Inflammatory macrophage treated with lipopolysaccharide for 1 hour (primary cell): ENCODE measurements around the gene HIP1R.
A peak's percentile ranks its signal among the peaks of the same experiment; 100 is the strongest.
"Not testable (repeated sequence)": the region's sequence is repeated elsewhere in the genome, so short reads cannot be mapped to it uniquely, and the experiment has no call there.

Experiments
- DNase-seq, 2 donors: peaks; one replicate each; pipeline ENCODE4 v3.0.0-alpha.2; 2020 to 2022

HIP1R gene

DNA sequence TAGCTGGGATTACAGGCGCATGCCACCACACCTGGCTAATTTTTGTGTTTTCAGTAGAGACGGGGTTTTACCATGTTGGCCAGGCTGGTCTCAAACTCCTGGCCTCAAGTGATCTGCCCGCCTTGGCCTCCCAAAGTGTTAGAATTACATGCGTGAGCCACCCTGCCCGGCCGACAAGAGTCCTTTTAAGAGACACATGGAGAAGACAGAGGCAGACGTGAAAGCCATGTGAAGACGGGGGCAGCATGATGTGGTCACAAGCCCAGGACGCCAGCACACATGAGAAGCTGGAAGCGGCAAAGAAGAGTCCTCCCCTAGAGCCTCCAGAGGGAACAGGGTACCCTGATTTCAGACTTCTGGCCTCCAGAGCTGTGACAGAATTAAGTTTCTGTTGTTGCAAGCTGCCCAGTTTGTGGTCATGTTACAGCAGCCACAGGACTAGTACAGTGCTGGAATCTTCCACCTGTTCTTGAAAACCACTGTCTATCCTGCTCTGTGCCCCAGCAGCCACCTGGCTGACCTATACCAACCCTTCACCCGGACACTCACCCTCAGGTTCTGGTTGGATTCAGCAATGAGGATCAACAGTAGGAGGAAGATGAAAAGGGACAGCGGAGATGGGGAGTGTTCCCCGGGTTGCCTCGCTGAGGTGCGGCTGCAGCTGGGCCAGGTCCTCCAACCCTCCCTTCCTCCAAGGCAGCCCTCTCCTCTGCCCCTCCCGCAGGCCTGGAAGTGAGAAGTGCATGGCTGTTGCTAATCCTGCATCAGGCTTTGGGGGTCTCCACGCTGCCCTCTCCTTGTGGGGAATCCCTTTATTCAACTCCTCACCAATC lies 43.7 kb downstream of the HIP1R start:
- DNase-seq: no peak

DNA sequence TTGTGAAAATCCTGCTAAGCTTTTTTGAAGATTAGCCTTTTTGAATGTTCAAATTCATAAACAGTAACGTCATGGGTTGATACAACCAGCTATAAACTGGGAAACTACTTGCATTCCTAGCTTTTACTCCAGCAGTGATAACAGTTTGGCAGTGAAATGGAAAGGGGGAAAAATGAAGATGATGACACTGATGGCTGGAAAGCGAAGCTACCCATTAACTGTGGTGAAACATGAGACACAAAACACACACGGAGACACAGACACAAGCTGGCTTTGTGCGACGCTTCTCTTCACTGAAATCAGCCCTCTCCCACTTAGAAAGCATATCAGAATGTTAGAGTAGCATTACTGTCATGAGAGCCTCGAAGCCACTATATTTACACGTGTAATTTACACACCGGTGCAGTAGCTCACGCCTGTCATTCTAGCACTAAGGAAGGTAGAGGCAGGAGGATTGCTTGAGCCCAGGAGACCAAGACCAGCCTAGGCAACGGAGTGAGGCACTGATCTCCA lies 45.0 kb downstream of the HIP1R start:
- DNase-seq: no peak

DNA sequence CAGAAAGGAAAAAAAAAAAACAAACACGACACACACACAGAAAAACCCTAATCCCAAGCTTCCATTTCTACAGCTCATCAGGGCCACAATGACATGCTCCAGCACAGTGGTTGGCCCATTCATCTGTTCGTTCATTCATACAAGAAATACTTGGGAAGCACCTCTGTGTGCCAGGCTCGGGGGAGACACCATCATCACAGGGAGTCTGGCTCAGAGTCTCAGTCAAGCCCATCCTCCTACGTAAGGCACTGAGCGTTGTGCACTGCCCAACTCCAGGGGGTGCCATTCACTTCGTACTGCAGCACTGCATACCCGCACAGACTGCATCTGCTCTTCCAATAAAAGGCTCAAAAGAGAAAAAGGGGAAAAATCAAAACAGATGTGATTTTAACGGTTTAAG lies 45.4 kb downstream of the HIP1R start:
- DNase-seq: peak in 1 of 2 donors; percentile 40

DNA sequence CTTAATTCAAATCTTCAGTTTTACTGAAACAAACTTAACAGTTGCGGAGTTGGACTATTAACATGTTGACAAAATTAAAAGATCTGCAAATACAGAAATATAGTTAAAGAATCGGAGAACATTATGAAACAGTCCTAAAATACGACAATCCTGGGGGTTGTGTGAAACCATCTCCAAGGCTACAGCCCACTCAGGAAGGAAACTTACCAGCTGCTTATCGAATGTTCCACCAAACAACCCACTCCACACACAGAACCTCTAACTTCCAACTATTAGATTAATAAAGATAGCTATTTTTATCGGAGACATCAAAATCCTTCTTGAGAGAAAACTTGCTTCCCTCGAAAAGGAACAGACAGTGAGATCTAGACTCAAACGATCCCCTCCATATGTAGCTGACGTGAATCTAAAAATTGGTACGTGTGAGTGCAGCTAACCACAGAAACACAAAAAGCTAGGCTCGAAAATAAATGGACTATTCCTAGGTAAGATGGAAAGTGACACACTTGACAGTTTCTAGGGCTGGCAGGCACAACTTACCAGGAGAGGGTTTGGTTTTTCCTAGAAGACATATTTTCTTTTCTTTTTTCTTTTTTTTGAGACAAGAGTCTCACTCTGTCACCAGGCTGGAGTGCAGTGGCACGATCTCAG lies 47.8 kb downstream of the HIP1R start:
- no peak for DNase-seq

DNA sequence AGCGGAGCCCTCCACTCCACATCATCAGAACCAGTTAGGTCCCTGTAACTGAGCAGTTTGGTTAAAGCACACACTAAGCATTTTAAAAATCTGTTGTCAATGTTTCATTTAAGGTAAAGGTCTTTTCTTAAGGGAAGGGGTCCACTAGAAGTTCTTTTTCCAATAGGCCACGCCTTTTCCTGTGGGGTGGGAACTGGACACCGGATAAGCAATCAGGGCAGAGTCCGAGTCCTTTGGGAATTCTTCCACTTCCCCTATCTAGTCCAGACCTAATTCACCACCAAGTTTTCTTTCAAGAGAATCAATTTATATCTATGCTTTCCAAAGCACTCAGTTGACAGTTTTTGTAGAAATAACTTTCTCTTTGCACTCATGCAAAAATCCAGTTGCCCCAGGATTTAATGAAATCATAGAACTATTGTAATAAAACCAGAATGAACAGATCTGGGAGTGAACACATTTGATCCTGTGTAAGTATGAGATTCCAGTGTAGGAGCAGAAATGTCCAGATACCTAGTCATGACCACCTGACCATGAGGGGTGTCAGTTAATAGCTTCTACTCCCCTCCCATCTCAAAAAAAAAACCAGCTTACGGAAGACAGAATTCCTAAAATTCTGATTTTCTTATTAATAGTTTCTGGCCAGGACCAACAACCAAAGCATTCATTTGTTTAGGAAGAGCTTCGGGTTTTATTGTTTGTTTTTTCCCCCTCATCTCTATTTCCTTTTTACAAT lies 49.0 kb downstream of the HIP1R start:
- DNase-seq: no peak

DNA sequence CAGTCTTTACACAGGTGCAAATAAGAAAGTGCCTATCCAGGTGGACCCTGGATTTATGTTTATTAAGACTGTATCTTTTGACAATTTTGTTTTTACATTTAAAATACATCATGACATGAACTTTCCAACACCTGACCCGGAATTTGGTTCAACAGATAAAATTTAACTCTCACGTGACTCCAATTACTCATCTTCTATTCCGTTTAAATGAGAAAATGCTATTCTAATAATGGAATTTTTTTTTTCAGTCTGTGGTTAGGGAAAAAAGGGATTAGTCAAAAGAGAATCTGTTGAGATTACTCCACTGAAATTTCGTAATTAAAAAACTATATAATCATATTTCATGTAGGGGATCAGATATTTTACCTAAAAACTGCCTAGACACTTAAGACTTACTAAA lies 49.6 kb downstream of the HIP1R start:
- peak; percentile 60 to 62 for DNase-seq

DNA sequence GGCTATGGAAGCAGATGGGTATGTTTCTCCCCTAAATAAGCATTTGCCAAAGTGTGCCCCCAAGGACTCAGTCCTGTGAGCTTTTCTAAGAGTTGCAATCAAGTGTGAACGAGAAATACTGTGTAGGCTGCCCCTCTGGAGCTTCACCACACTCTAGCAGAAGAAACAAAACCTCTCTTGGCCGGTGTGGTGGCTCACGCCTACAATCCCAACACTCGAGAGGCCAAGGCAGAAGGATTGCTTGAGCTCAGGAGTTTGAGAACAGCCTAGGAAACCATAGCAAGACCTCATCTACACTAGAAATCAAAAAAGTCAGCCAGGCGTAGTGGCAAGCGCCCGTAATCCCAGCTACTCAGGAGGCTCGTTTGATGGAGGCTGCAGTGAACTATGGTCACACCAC lies 50.9 kb downstream of the HIP1R start:
- DNase-seq: no peak

DNA sequence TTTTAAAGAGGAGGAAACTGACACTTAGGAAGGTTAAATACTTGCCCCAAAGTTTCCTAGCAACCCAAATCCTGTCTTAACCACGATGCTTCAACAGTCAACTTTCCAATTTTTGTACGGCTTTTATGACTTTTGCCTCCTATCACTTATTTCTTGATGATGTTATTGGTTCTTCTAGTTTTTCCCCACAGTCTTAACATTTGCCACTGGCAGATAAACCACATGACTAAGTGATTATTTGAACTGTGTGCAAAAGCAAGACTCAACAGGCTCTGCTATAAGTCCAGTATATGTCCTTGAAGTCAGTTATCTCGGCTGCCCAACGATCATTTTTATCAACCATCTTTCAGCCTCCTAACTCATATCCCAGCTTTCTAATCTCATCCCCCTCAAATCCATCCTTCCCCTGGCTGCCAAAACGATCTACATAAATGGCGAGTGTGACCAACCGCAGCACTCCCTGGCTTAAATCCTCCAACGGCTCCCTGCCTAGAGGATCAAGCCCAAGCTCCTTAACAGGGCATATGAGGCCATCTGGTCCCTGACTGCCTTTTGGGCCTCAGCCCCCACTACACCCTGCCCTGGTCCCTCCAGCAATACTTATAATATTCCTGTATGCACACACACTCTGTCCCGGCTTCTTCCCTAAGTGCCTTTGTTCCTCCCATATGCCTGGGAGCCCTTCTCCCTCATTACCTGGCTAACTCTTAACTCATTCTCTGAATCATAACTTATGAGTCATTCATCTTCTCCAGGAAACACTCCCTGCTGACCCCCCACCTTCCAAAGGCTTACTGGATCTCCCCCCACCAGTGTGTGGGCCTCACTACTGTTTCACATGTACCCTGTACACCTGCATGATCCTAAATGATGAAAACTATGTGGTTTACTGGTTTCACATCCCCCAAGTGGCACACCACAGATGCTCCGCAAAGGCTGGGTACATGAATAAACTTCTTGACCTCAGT lies 51.9 kb downstream of the HIP1R start:
- DNase-seq: no peak

DNA sequence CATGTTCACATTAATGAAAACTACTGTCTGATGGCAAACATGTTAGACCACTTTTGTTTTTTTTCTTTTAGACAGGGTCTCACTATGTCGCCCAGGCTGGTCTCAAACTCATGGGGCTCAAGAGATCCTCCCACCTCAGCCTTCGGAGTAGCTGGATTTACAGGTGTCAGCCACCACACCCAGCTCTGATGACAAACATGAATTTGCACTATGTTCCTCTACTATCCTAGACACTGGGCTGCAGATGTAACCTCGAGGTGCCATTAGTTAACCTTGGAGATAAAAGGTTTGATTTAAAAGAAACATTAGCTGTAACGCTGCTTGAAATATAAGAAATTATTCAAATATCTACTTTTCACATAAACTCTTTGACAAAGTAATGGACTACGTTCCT lies 52.6 kb downstream of the HIP1R start:
- no peak for DNase-seq

DNA sequence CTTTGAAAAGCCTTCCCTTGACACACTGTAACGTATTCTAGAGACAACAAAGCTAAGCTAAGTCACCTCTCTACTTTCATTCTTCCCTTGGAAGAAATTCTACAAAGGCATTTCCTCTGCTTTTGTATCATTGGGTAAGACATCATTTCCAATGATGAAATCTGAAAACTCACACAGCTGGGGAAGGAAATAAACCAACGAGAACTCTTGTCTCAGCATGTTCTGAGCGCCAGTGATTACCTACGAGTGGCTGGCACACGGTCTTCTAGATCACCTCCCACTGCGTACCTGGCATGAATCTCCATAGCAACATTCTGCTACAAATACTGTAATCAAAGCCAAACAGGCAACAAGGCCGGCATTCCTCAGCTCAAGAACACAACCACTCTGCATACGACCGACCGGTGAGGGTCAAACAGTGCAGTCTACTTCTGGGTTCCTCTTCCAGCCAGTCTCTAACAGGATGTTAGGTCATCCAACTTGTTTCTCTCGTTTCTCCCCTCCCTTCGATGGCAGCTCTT lies 53.0 kb downstream of the HIP1R start:
- peak; percentile 76 for DNase-seq

DNA sequence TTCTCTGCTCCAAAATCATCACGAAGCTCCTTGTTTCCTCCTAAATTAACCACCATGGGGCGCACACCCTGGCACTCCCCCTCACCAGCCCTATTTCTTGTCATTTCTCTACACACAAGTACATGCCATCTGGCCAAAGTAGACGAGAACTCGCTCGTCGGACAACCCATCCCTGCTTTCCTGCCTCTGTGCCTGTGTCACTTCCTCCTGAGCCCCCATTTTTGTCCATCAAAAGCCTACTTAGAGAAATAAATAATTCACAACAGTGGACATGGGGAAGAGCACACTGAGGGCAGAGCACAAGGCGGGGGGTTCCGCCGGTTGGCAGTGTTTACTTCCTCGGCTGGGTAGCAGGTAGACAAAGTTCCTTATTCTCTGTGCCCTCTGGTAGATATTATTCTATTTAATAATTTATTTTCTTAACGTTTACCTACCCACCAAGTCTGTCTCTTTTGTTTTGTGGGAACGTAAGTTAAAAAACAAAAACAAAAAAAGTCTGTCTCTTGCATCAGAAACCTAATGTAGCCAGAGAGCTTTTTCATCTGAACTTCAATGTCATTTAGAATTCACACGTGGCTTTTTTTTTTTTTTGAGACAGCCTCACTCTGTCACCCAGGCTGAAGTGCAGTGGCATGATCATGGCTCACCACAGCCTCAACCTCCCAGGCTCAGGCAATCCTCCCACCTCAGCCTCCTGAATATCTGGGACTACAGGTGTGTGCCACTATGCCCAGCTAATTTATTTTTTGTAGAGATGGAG lies 54.7 kb downstream of the HIP1R start:
- no peak for DNase-seq

DNA sequence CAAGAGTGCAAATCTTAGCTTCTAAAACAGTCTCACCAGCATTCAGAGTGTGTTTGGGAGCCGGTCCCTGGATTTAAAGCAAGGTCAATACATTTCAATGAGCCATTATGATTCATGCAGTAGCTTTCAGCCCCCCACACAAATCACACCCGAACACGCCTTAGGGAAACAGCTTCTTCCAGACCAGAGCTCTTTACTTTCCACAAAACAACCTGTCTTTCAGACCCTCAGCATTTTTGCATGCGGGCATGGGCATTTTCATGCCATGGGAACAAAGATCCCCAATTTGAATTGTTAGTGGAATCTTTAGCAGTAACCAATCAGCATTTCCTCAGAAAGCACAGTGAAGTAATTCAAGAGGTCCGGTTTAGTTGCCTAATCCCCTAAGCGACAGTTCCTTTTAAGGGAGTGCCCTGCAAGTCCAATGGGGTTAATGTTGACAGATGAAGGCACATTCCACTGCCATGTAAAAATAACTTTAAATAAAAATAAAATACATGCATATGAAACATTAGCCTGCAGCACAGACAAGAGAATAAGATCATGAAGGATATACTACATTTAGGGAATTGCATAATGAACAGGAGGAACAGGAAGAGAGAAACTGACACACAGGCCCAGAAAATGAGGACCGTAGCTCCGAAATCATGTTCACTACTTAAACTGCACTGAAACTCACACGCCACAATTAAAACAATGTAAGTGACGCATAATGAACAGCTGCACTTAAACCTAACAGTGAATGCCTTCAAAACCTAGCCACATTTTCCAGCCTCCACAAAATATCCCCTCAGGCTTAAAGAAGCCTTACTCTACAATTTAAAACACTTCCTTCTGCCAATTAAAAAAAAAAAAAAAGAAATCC lies 56.6 kb downstream of the HIP1R start:
- DNase-seq: peak; percentile 49 to 76

DNA sequence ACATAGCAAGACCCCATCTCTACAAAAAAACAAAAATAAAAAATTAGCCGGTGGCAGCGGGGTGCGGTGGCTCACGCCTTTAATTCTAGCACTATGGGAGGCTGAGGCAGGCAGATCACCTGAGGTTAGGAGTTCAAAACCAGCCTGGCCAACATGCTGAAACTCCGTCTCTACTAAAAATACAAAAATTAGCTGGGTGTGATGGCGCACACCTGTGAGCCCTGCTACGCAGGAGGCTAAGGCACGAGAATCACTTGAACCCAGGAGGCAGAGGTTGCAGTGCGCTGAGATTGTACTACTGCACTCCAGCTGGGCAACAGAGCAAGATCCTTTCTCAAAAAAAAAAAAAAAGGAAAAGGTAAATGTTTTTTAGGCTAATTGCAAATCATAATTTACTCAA lies 57.5 kb downstream of the HIP1R start:
- not testable (repeated sequence) for DNase-seq

DNA sequence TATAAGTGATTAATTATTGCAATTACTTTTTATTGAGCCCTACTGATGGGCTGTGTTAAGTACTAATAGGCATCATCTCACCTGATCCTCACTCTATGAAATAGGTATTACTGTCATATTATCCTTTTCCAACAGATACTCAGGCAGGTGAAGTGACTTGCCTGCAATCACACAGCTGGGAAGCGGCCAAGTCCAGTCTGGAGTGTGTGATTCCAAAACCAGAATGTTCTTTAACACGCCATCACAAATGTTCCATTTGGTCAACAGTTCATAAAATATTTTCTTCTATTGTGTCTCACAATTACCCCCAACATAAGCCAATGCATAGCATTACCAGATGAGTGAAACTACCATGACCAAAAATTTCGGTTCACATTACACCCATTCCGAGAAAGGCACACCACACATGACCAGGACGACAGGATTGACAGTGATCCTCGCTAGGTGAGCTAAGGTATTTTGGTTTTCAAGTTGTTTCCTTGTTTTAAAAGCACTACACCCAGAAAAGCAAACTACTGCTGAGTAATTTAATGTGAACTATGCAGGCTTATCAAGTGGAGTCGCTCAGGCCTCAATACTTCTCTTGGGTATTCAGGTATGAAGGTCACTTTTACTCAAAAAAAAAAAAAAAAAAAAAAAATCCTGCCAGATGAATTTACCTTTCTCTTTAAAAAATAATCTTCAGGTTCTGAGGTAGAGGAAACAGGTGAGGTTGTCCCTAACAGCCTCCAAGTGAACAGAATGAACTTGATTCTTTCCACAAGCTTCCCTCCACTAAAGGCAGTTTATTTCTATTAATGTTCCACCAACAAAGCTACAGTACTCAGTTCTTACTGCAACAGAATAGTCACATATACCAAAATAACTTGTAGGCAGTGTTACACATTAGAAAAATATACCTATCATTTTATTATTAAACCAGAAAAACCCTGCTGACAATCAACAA lies 58.2 kb downstream of the HIP1R start:
- no peak for DNase-seq

DNA sequence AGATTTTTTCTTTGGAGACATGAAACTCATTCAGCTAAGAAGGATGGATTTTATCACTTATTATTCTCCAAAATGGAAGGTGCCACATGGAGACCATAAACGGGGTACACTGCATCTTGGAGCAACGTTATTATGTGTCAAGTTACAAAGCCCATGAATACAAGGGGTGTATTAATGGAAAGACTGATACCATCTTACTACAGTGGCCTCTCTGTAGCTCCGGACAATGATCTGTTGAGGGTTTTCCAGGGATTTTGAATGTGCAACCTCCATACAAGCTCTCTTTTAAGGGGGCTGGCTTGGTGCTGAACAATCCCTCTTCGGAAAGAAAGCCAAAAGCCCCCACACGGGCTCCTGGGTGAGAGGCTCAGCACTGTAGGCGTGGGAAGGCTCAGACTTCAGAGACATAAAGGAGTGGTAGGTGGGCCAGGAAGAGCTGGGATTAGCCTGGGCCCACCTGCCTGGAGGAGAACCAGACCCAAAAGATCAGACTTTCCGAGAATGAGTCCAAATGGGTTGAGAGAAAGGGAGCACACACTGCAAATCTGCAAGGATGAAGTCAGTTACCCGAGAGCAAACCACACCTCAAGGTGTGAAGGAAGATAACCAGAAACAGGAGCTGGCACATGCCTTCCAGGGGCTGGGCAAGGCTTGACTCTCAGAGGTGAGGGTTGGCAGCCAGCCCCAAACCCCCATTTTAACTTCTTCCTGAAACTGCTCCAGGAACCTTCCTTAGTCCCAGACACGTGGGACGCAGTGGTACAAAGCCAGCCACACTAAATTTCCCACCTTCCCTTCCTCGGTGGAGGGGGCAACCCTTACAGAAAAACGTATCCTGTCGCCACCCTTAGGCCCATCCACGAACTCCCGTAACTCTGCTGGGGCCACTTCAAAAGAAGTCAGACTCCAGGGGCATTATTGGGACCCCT lies 59.2 kb downstream of the HIP1R start:
- no peak for DNase-seq

DNA sequence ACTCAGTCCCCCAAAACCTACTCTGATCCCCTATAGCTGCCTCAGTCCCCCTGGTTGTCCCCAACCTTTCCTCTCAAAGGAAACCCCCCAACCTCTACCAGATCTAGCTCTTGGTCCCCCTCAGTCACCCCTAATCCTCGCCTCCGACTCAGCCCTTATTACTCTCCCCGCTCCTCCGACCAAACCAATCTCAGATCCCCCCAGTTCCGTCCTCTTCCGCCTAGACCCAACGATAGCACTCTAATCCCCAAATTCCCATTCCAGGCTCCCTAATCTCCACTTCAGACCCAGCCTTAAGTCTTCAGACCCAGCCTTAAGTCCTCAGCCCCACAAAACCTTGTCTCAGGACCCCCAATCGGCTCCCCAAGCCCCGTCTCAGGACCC lies 60.1 kb downstream of the HIP1R start:
- DNase-seq: no peak

DNA sequence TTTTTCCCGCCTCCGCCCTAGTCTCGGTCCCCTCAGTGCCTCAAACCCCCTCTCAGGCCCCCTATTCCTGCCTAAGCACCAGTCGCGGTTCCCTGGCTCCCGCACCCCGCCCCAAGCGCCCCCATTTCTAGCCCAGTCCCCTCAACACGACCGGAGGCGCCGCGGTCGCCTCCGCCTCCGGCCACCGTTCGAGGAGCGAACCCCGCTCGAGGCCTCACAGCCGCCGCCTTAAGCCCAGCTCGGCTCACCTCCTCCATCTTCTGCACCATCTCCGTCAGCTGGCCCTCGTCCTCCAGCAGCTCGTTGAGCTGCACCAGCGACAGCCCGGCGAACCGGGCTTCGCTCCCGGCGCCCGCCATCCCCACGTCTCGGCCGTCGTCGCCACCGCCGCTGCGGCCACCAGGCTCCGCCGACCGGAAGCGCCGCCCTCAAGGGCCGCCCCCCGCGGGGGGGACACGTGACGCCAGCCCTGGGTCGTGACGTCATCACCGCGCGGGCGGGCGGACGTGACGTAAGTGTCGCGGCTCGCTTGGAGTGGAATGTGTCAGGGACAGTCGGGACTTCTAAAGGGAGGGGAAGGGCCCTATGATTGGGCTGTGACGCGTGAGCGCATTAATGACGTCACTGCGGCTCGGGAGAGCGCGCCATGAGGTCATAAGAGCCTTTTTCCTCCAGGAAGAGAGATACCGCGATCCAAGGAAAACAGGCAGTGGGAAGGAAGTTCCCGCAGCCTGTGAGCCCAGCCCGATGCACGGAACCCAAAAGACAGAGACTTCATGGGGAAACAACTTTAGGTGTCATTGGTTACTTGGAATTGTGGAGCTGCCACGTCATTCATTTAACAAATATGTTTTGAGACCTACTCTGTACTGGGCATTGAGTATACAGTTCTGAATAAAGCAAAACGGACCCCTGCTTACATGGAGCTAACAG lies 60.7 kb downstream of the HIP1R start, which contains the start of gene VPS37B:
TSS of gene VPS37B (minus strand) at position 421 of the 933 bp plus-strand sequence. CDS start at position 359, 62 bp downstream.
- DNase-seq: peak; percentile 80 to 97
